PC-3 (cell line): Measurements from ENCODE around the gene YWHAG. TPM values are rescaled to one million over a fixed set of nuclear protein-coding genes. Genes with fewer than 3 reads are reported as not detected.

Experiments used
- ATAC-seq: fragments of 200-7000 bp; cut with Tn5 transposase; 2 replicates; pipeline ENCODE4 v1.9.1; 2020; ENCODE audit warnings: mild to moderate bottlenecking, moderate library complexity
- BruUV-seq: library from RNA; stranded (reverse); fragments of 400-500 nt; replicated peaks from 2 replicates; lab custom pipeline; 2021; lab: Mats Ljungman, UMichigan
- CTCF ChIA-PET: fragments of 300-600 bp; sonication (Branson Sonifier 250); formaldehyde crosslinking; loops from one replicate; lab custom pipeline; 2022; ENCODE audit warnings: antibody characterized with exemption; lab: Charles Lee
- POLR2A ChIA-PET: fragments of 300-600 bp; sonication (Branson Sonifier 250); formaldehyde crosslinking; loops from one replicate; lab custom pipeline; 2022; ENCODE audit warnings: antibody characterized with exemption; ENCODE audit not compliant: unreplicated experiment; lab: Charles Lee
- DNase-seq: peaks from one replicate; pipeline ENCODE4 v3.0.0-alpha.2; 2015
- H2AFZ ChIP-seq: fragments of 300-600 bp; sonication (generic); 2 replicates; pipeline ENCODE4 v1.6.0; 2016; ENCODE audit warnings: antibody characterized with exemption, low read length
- H3F3A ChIP-seq: fragments of 300-600 bp; sonication (generic); one replicate; pipeline ENCODE4 v1.6.0; 2017; ENCODE audit warnings: antibody characterized with exemption, low read length, control low read depth, mild to moderate bottlenecking; ENCODE audit not compliant: unreplicated experiment
- H3K27ac ChIP-seq: fragments of 300-600 bp; sonication (generic); 2 replicates; pipeline ENCODE4 v1.5.1; 2016; ENCODE audit warnings: mild to moderate bottlenecking, low read length
- H3K27me3 ChIP-seq: fragments of 300-600 bp; sonication (generic); 2 replicates; pipeline ENCODE4 v1.6.1; 2016; ENCODE audit warnings: low read length, mixed read lengths
- H3K36me3 ChIP-seq: fragments of 300-600 bp; sonication (generic); 2 replicates; pipeline ENCODE4 v1.6.1; 2016; ENCODE audit warnings: low read depth, mixed run types, low read length, mixed read lengths
- H3K4me1 ChIP-seq: fragments of 300-600 bp; sonication (generic); 2 replicates; pipeline ENCODE4 v1.5.1; 2016; ENCODE audit warnings: low read length; ENCODE audit not compliant: insufficient read depth
- H3K4me2 ChIP-seq: fragments of 300-600 bp; sonication (generic); 2 replicates; pipeline ENCODE4 v1.6.0; 2016; ENCODE audit warnings: low read length
- H3K4me3 ChIP-seq: fragments of 300-600 bp; sonication (generic); 2 replicates; pipeline ENCODE4 v1.5.1; 2016; ENCODE audit warnings: mild to moderate bottlenecking, low read length, mixed read lengths
- H3K79me2 ChIP-seq: fragments of 300-600 bp; sonication (generic); 2 replicates; pipeline ENCODE4 v1.6.1; 2017; ENCODE audit warnings: low read length, mixed read lengths
- H3K9ac ChIP-seq: fragments of 300-600 bp; sonication (generic); 2 replicates; pipeline ENCODE4 v1.6.0; 2016; ENCODE audit warnings: mild to moderate bottlenecking, low read length
- H3K9me2 ChIP-seq: fragments of 300-600 bp; sonication (generic); replicated peaks from 2 replicates; pipeline ENCODE4 v1.6.1; 2016; ENCODE audit warnings: mixed run types, low read length, mixed read lengths
- H3K9me3 ChIP-seq: fragments of 300-600 bp; sonication (generic); 2 replicates; pipeline ENCODE4 v1.6.1; 2016; ENCODE audit warnings: low read length, mixed read lengths
- H4K20me1 ChIP-seq: fragments of 300-600 bp; sonication (generic); 2 replicates; pipeline ENCODE4 v1.6.1; 2016; ENCODE audit warnings: low read length, mixed read lengths
- CTCF ChIP-seq: fragments of 300-600 bp; sonication (generic); conservative IDR thresholded peaks from 2 replicates; pipeline ENCODE4 v1.5.1; 2017; ENCODE audit warnings: antibody characterized with exemption, low read depth, mild to moderate bottlenecking, low read length
- EZH2 ChIP-seq: fragments of 300-600 bp; sonication (generic); IDR thresholded peaks from one replicate; pipeline ENCODE4 v1.6.1; 2017; ENCODE audit warnings: antibody characterized with exemption, mild to moderate bottlenecking, low read length; ENCODE audit not compliant: unreplicated experiment
- EZH2phosphoT487 ChIP-seq: fragments of 300-600 bp; sonication (generic); IDR thresholded peaks from 2 replicates; pipeline ENCODE4 v1.6.1; 2018; ENCODE audit warnings: mild to moderate bottlenecking, antibody characterized with exemption, low read length, borderline replicate concordance
- intact Hi-C: fragments of 100-400 bp; cut with micrococcal nuclease; formaldehyde crosslinking; loops from 2 replicates; pipeline ENCODE4 v1.9.0; 2023
- total RNA-seq: library from RNA; depleted of rRNA; stranded (reverse); fragments of >200 nt; gene quantifications from 2 replicates; pipeline ENCODE4 v1.2.3, GENCODE V29; 2014

Gene YWHAG
- total RNA-seq, 1 experiment from 2014 or later, result 42.2 TPM

DNA sequence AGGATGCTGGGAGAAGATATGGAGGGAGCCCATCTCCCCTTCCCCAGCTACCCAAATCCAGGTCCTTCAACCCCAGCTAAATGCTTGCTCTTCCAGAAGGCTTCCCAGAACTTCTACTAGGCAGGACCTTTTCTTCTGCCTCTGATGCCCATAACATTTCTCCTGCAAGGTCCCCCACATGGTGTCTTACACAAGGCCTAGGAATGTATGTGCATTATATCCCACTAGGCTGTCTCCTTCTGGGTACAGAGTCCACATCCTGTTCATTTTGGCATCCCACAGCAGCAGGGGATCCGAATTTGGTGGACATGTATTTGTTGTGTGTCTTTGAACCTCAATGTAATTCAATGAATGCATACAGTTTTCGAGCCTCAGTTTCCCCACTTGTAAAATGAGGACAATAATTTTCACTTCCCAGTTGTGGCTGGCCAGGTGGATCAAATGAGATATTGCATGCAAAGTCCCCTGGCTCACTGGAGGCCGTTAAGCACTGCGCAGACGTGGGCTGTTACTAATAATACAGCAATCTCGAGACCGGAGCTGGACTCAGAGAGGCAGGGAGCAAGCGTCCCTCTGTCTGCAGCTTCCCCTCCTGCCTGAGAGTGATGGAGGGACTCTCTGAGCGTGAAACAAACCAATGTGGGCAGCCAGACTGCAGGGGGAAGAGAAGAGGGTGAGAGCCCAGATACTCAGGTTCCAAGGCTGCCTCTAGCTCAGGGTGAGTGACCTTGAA, 18.6 kb upstream of the YWHAG start:
- H3K79me2 ChIP-seq, result no peaks in the 10 kb centered on the region
- TF ChIP-seq EZH2phosphoT487 (no peak), EZH2 (no peak), CTCF (no peak)

GRCh38 chr7:76375251-76375650, 16.5 kb upstream of the YWHAG start:
- peaks cover 21% of the 10 kb centered on the region for H3K4me1 ChIP-seq
- no peak overlapping the region for H3K4me3 ChIP-seq
- no peak overlapping the region for H2AFZ ChIP-seq
- H3K4me2 ChIP-seq, result no peak overlapping the region
- no peak for DNase-seq
- no peaks in the 10 kb centered on the region for H3K9me3 ChIP-seq
- intact Hi-C loops, result no loop called here
- H3K79me2 ChIP-seq, result no peaks in the 10 kb centered on the region
- H4K20me1 ChIP-seq, result no peaks in the 10 kb centered on the region
- H3K36me3 ChIP-seq, result no peaks in the 10 kb centered on the region
- no peak overlapping the region for H3K27ac ChIP-seq
- TF ChIP-seq EZH2, result no peak
- no peaks in the 10 kb centered on the region for H3K27me3 ChIP-seq
- no peak for ATAC-seq
- peaks cover 1% of the 10 kb centered on the region for H3F3A ChIP-seq
- H3K9me2 ChIP-seq, result no peaks in the 10 kb centered on the region
- H3K9ac ChIP-seq, result no peak overlapping the region
- no TSS peak for BruUV-seq
- ChIA-PET POLR2A (interaction anchor here (0.6 kb wide), 1 partner anchor 208 kb away, joined by 4 read pairs; no protein-coding TSS in a partner anchor), CTCF (no interaction called here)

More for the DNA sequence above, 18.6 kb upstream of the YWHAG start:
- Histone ChIP-seq H3K27ac (no peak overlapping the region), H3K9ac (no peak overlapping the region), H3F3A (peaks cover 4% of the 10 kb centered on the region), H3K36me3 (no peaks in the 10 kb centered on the region), H3K27me3 (no peaks in the 10 kb centered on the region), H3K4me2 (no peak overlapping the region), H3K9me2 (no peaks in the 10 kb centered on the region), H3K4me3 (no peak overlapping the region), H3K4me1 (peaks cover 24% of the 10 kb centered on the region), H3K9me3 (no peaks in the 10 kb centered on the region), H2AFZ (no peak overlapping the region), H4K20me1 (no peaks in the 10 kb centered on the region)
- intact Hi-C loops, result no loop called here
- no TSS peak for BruUV-seq
- ChIA-PET CTCF (no interaction called here), POLR2A (no interaction called here)
- ATAC-seq (no peak), DNase-seq (no peak)

GRCh38 chr7:76372984-76373833, 14.4 kb upstream of the YWHAG start:
- Histone ChIP-seq H3K9ac (peak overlapping the region; percentile 27; the same call in 1 of the 2 replicates), H3F3A (no peaks in the 10 kb centered on the region), H3K4me3 (no peak overlapping the region), H2AFZ (peak overlapping the region; percentile 74), H3K4me2 (peak overlapping the region; percentile 64), H3K27ac (peak overlapping the region; percentile 63), H3K36me3 (no peaks in the 10 kb centered on the region), H3K4me1 (peaks cover 11% of the 10 kb centered on the region), H3K9me2 (no peaks in the 10 kb centered on the region), H3K9me3 (no peaks in the 10 kb centered on the region), H4K20me1 (no peaks in the 10 kb centered on the region), H3K79me2 (no peaks in the 10 kb centered on the region), H3K27me3 (no peaks in the 10 kb centered on the region)
- ChIA-PET POLR2A (no interaction called here), CTCF (no interaction called here)
- BruUV-seq, result no TSS peak
- intact Hi-C loops, result no loop called here
- ATAC-seq (peak; percentile 96), DNase-seq (peak; percentile 83)
- TF ChIP-seq CTCF (no peak), EZH2phosphoT487 (no peak), EZH2 (no peak)
